ENCODE data around the gene HELT. TPM values are rescaled to one million over a fixed set of nuclear protein-coding genes. Genes with fewer than 3 reads are reported as not detected.

HELT gene
- total RNA-seq, 1 experiment from 2014 or later, result not detected

GRCh38 chr4:185036019-185036418 is 17.7 kb downstream of the HELT start:
- Histone ChIP-seq H3K4me3 (ENCODE audit: low read depth, low read length) (no peak overlapping the region), H3K4me1 (no peaks in the 10 kb centered on the region), H3K9me3 (no peaks in the 10 kb centered on the region), H3K36me3 (ENCODE audit: control insufficient read depth, insufficient read depth, low read length) (no peaks in the 10 kb centered on the region), H3K27me3 (replicated peaks; ENCODE audit: control insufficient read depth, insufficient read depth, low read length) (no peaks in the 10 kb centered on the region)
- H3K27ac Mint-ChIP-seq (ENCODE audit: unreplicated experiment), result no peak overlapping the region
- H3K4me1 Mint-ChIP-seq (ENCODE audit: low read depth, unreplicated experiment), result peaks cover 12% of the 10 kb centered on the region
- H3K36me3 Mint-ChIP-seq (ENCODE audit: insufficient read depth, unreplicated experiment), result no peaks in the 10 kb centered on the region
- no TSS peak for BruUV-seq (replicated peaks)
- TF ChIP-seq CTCF (IDR thresholded peaks at IDR 0.05; ENCODE audit: insufficient read depth in 1 of 2, low read depth in 1 of 2, low read length in 1 of 2, severe bottlenecking in 1 of 2, unreplicated experiment in 1 of 2), result no peak
- no peaks in the 10 kb centered on the region for H3K9me3 Mint-ChIP-seq (ENCODE audit: unreplicated experiment)
- ChIA-PET CTCF (no interaction called here), POLR2A (no interaction called here)
- intact Hi-C loops (cut with micrococcal nuclease; ENCODE audit: unreplicated experiment), result no loop called here
- DNase-seq, result no peak
- H3K4me3 Mint-ChIP-seq (ENCODE audit: unreplicated experiment), result no peak overlapping the region
- peaks cover 14% of the 10 kb centered on the region for H3K27me3 Mint-ChIP-seq (ENCODE audit: insufficient read depth, unreplicated experiment)

- POLR2A ChIA-PET, result no interaction called here
- no TSS peak for BruUV-seq (replicated peaks)
- no peaks in the 10 kb centered on the region for H3K4me1 ChIP-seq
- H3K4me1 Mint-ChIP-seq (ENCODE audit: low read depth, unreplicated experiment), result peaks cover 12% of the 10 kb centered on the region
- CTCF ChIA-PET, result no interaction called here
- H3K27me3 Mint-ChIP-seq (ENCODE audit: insufficient read depth, unreplicated experiment), result peaks cover 10% of the 10 kb centered on the region
- H3K27ac Mint-ChIP-seq (ENCODE audit: unreplicated experiment), result no peak overlapping the region
- intact Hi-C loops (cut with micrococcal nuclease; ENCODE audit: unreplicated experiment), result no loop called here
- H3K27me3 ChIP-seq (replicated peaks; ENCODE audit: control insufficient read depth, insufficient read depth, low read length), result no peaks in the 10 kb centered on the region
- peak in 1 of 2 experiments; percentile 5 for TF ChIP-seq CTCF (IDR thresholded peaks at IDR 0.05; ENCODE audit: insufficient read depth in 1 of 2, low read depth in 1 of 2, low read length in 1 of 2, severe bottlenecking in 1 of 2, unreplicated experiment in 1 of 2)
- no peak overlapping the region for H3K4me3 Mint-ChIP-seq (ENCODE audit: unreplicated experiment)
- H3K9me3 Mint-ChIP-seq (ENCODE audit: unreplicated experiment), result no peaks in the 10 kb centered on the region
- no peaks in the 10 kb centered on the region for H3K36me3 Mint-ChIP-seq (ENCODE audit: insufficient read depth, unreplicated experiment)
- no peak for DNase-seq
- no peak overlapping the region for H3K4me3 ChIP-seq (ENCODE audit: low read depth, low read length)
- no peaks in the 10 kb centered on the region for H3K36me3 ChIP-seq (ENCODE audit: control insufficient read depth, insufficient read depth, low read length)
- no peaks in the 10 kb centered on the region for H3K9me3 ChIP-seq
These were observed 18.6 kb downstream of the HELT start for GRCh38 chr4:185036842-185037241.

DNA sequence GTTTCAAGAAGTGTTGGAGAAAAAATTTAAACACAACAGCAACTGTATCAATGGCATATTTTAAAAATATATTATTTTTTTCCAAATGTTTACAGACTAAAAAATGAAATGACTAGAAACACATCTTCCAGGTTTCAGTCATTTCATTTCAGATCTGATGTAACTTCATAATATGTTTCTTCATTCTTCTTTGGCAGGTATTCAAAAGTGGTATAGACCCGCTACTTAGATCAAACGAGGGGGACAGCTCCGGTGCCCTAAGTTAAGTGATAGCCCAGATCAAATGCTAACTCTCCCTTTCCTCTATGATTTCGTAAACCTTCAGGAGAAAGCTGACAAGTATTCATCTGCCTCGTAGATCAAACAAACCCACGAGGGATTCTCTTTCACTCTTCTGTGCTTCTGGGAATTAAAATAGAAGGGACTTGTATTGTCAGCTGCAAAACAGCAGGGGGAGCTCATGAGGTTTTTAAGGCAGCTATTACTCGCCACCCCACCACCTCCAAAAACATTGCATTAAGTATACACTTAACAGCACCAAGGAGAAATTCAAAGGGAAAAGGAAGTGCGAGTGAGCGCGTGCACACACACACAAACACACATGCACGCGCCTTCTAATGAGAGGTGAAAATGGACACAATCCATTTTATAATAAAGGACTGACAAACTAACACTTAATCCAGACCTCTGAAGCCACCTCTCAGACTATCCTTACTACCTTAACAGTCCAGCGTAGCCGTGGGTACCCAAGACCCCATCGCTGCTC is 21.4 kb downstream of the HELT start:
- H3K4me3 Mint-ChIP-seq (ENCODE audit: unreplicated experiment), result peak overlapping the region; percentile 61
- CTCF ChIA-PET, result interaction anchor here (1.0 to 1.9 kb wide), 4 partner anchors 57 to 294 kb away, joined by 3 to 26 read pairs (median 12); no protein-coding TSS in a partner anchor
- H3K4me1 Mint-ChIP-seq (ENCODE audit: low read depth, unreplicated experiment), result peaks cover 12% of the 10 kb centered on the region
- Histone ChIP-seq H3K4me1 (no peaks in the 10 kb centered on the region), H3K27me3 (replicated peaks; ENCODE audit: control insufficient read depth, insufficient read depth, low read length) (no peaks in the 10 kb centered on the region), H3K36me3 (ENCODE audit: control insufficient read depth, insufficient read depth, low read length) (no peaks in the 10 kb centered on the region), H3K4me3 (ENCODE audit: low read depth, low read length) (no peak overlapping the region), H3K9me3 (no peaks in the 10 kb centered on the region)
- DNase-seq, result peak; percentile 41 to 58
- POLR2A ChIA-PET, result interaction anchor here (1.0 kb wide), 1 partner anchor 103 kb away, joined by 4 read pairs; the partner anchor contains the start of gene SLC25A4
- H3K27ac Mint-ChIP-seq (ENCODE audit: unreplicated experiment), result no peak overlapping the region
- intact Hi-C loops (cut with micrococcal nuclease; ENCODE audit: unreplicated experiment), result loop anchor here (1.0 kb wide), 2 partner anchors 57 to 95 kb away; no protein-coding TSS in a partner anchor
- TF ChIP-seq CTCF (IDR thresholded peaks at IDR 0.05; ENCODE audit: insufficient read depth in 1 of 2, low read depth in 1 of 2, low read length in 1 of 2, severe bottlenecking in 1 of 2, unreplicated experiment in 1 of 2), result peak; percentile 67
- no peaks in the 10 kb centered on the region for H3K9me3 Mint-ChIP-seq (ENCODE audit: unreplicated experiment)
- H3K27me3 Mint-ChIP-seq (ENCODE audit: insufficient read depth, unreplicated experiment), result no peaks in the 10 kb centered on the region
- H3K36me3 Mint-ChIP-seq (ENCODE audit: insufficient read depth, unreplicated experiment), result no peaks in the 10 kb centered on the region
- BruUV-seq (replicated peaks), result no TSS peak

All from Caco-2 (cell line).